IMR-90 (cell line): ENCODE data around the gene UQCRQ. TPM values are rescaled to one million over a fixed set of nuclear protein-coding genes. Genes with fewer than 3 reads are reported as not detected.

Experiments used
- ATAC-seq: fragments of 200-7000 bp; cut with Tn5 transposase; 2 replicates; pipeline ENCODE4 v1.9.1; 2020; ENCODE audit warnings: low read depth, mild to moderate bottlenecking, moderate library complexity
- BruUV-seq: library from RNA; stranded (reverse); fragments of 400-500 nt; replicated peaks from 2 replicates; lab custom pipeline; 2021; lab: Mats Ljungman, UMichigan
- CTCF ChIA-PET: fragments of 300-600 bp; formaldehyde crosslinking; extraction: SDS; loops from one replicate; lab custom pipeline; 2021; ENCODE audit warnings: antibody characterized with exemption; lab: Yijun Ruan, JAX
- POLR2A ChIA-PET: fragments of 300-600 bp; sonication (Branson Sonifier 250); formaldehyde crosslinking; loops from one replicate; lab custom pipeline; 2022; ENCODE audit warnings: antibody characterized with exemption; ENCODE audit not compliant: unreplicated experiment; lab: Charles Lee
- DNase-seq: peaks from one replicate; pipeline ENCODE4 v3.0.0; 2013
- H2AFZ ChIP-seq: replicated peaks from 2 replicates; pipeline ENCODE3; 2013; ENCODE audit warnings: low read length, mild to moderate bottlenecking; ENCODE audit not compliant: poor library complexity
- H2AK5ac ChIP-seq: 2 replicates; pipeline ENCODE4 v1.6.1; 2013; ENCODE audit warnings: low read depth, low read length, inconsistent platforms
- H2AK9ac ChIP-seq: replicated peaks from 2 replicates; pipeline ENCODE3; 2013; ENCODE audit warnings: mild to moderate bottlenecking, low read depth, low read length, moderate library complexity; ENCODE audit not compliant: poor library complexity
- H2BK120ac ChIP-seq: 2 replicates; pipeline ENCODE4 v1.6.1; 2013; ENCODE audit warnings: low read depth, low read length, inconsistent platforms
- H2BK15ac ChIP-seq: 3 replicates; pipeline ENCODE4 v1.6.1; 2013; ENCODE audit warnings: low read depth, low read length, inconsistent platforms
- H2BK20ac ChIP-seq: 2 replicates; pipeline ENCODE4 v1.6.1; 2013; ENCODE audit warnings: low read depth, mild to moderate bottlenecking, inconsistent platforms, low read length, moderate library complexity
- H2BK5ac ChIP-seq: 2 replicates; pipeline ENCODE4 v1.6.1; 2013; ENCODE audit warnings: mild to moderate bottlenecking, low read depth, low read length, inconsistent platforms; ENCODE audit not compliant: poor library complexity, severe bottlenecking
- H3K14ac ChIP-seq: replicated peaks from 2 replicates; pipeline ENCODE4 v1.6.1; 2013; ENCODE audit warnings: low read depth, low read length, inconsistent platforms
- H3K18ac ChIP-seq: 2 replicates; pipeline ENCODE4 v1.6.1; 2013; ENCODE audit warnings: low read depth, low read length, control low read depth
- H3K23ac ChIP-seq: 2 replicates; pipeline ENCODE4 v1.6.1; 2013; ENCODE audit warnings: low read depth, low read length, inconsistent platforms
- H3K27ac ChIP-seq: 2 replicates; pipeline ENCODE4 v1.5.1; 2013; ENCODE audit warnings: mild to moderate bottlenecking, control low read depth, low read length; ENCODE audit not compliant: insufficient read depth
- H3K27me3 ChIP-seq: 2 replicates; pipeline ENCODE4 v1.6.1; 2013; ENCODE audit warnings: low read length; ENCODE audit not compliant: control insufficient read depth, insufficient read depth
- H3K36me3 ChIP-seq: 2 replicates; pipeline ENCODE4 v1.6.1; 2013; ENCODE audit warnings: low read length, mixed read lengths; ENCODE audit not compliant: control insufficient read depth, insufficient read depth
- H3K4ac ChIP-seq: 2 replicates; pipeline ENCODE4 v1.6.1; 2013; ENCODE audit warnings: low read depth, low read length, inconsistent platforms
- H3K4me1 ChIP-seq: 2 replicates; pipeline ENCODE4 v1.6.1; 2013; ENCODE audit warnings: low read length, mixed read lengths; ENCODE audit not compliant: control insufficient read depth, insufficient read depth
- H3K4me2 ChIP-seq: 2 replicates; pipeline ENCODE4 v1.6.1; 2013; ENCODE audit warnings: low read depth, mild to moderate bottlenecking, control low read depth, low read length, moderate library complexity
- H3K4me3 ChIP-seq: 2 replicates; pipeline ENCODE4 v1.5.1; 2013; ENCODE audit warnings: low read depth, mild to moderate bottlenecking, control low read depth, low read length, moderate library complexity; ENCODE audit not compliant: insufficient read depth
- H3K56ac ChIP-seq: 2 replicates; pipeline ENCODE4 v1.6.1; 2013; ENCODE audit warnings: low read length, inconsistent platforms; ENCODE audit not compliant: insufficient read depth; ENCODE audit errors: extremely low read depth
- H3K79me1 ChIP-seq, 2 experiments: 2 replicates each; pipeline ENCODE4 v1.6.1; 2013; ENCODE audit warnings: low read length in 2 of 2, inconsistent platforms in 1 of 2, low read depth in 1 of 2
- H3K9ac ChIP-seq: 2 replicates; pipeline ENCODE4 v1.6.1; 2013; ENCODE audit warnings: low read depth, low read length, control low read depth
- H3K9me1 ChIP-seq: 2 replicates; pipeline ENCODE4 v1.6.1; 2013; ENCODE audit warnings: low read length, inconsistent platforms; ENCODE audit not compliant: insufficient read depth
- H3K9me3 ChIP-seq: 2 replicates; pipeline ENCODE4 v1.6.1; 2013; ENCODE audit warnings: low read length; ENCODE audit not compliant: control insufficient read depth, insufficient read depth
- H4K20me1 ChIP-seq: 2 replicates; pipeline ENCODE4 v1.6.1; 2013; ENCODE audit warnings: low read length, inconsistent platforms; ENCODE audit not compliant: insufficient read depth
- H4K5ac ChIP-seq: 2 replicates; pipeline ENCODE4 v1.6.1; 2013; ENCODE audit warnings: mild to moderate bottlenecking, low read depth, low read length, control low read depth
- H4K8ac ChIP-seq, 2 experiments: 2 replicates each; pipeline ENCODE4 v1.6.1; 2013; ENCODE audit warnings: low read depth in 2 of 2, low read length in 2 of 2, control low read depth in 1 of 2, inconsistent platforms in 1 of 2
- H4K91ac ChIP-seq: 2 replicates; pipeline ENCODE4 v1.6.1; 2013; ENCODE audit warnings: low read depth, low read length, inconsistent platforms; ENCODE audit not compliant: insufficient read depth
- BHLHE40 ChIP-seq: fragments of 150-350 bp; IDR thresholded peaks from 2 replicates; pipeline ENCODE4 v1.6.1; 2016; ENCODE audit warnings: mild to moderate bottlenecking, low read depth, low read length
- CEBPB ChIP-seq: IDR thresholded peaks from 2 replicates; pipeline ENCODE4 v1.6.1; 2012; ENCODE audit warnings: low read depth, low read length, improper control_type of control experiment
- CHD1 ChIP-seq: IDR thresholded peaks from 2 replicates; pipeline ENCODE4 v1.6.1; 2012; ENCODE audit warnings: low read depth, low read length, improper control_type of control experiment
- FOS ChIP-seq: fragments of 150-350 bp; IDR thresholded peaks from 2 replicates; pipeline ENCODE4 v1.6.1; 2016; ENCODE audit warnings: low read depth, low read length
- MAZ ChIP-seq: IDR thresholded peaks from 2 replicates; pipeline ENCODE4 v1.6.1; 2012; ENCODE audit warnings: low read depth, mild to moderate bottlenecking, low read length, improper control_type of control experiment, moderate library complexity, borderline replicate concordance
- MXI1 ChIP-seq: IDR thresholded peaks from 2 replicates; pipeline ENCODE4 v1.6.1; 2012; ENCODE audit warnings: low read depth, mild to moderate bottlenecking, low read length, moderate library complexity, borderline replicate concordance
- NFE2L2 ChIP-seq: fragments of 150-350 bp; IDR thresholded peaks from 2 replicates; pipeline ENCODE4 v1.6.1; 2016; ENCODE audit warnings: low read depth, mild to moderate bottlenecking, low read length
- POLR2A ChIP-seq: IDR thresholded peaks from 2 replicates; pipeline ENCODE4 v1.6.1; 2012; ENCODE audit warnings: mild to moderate bottlenecking, low read depth, low read length
- RAD21 ChIP-seq: IDR thresholded peaks from 2 replicates; pipeline ENCODE4 v1.6.1; 2012; ENCODE audit warnings: low read length, improper control_type of control experiment
- RCOR1 ChIP-seq: IDR thresholded peaks from 2 replicates; pipeline ENCODE4 v1.6.1; 2012; ENCODE audit warnings: mild to moderate bottlenecking, low read length, improper control_type of control experiment; ENCODE audit not compliant: insufficient replicate concordance
- RFX5 ChIP-seq: IDR thresholded peaks from 2 replicates; pipeline ENCODE4 v1.8.0; 2012; ENCODE audit warnings: low read depth, mild to moderate bottlenecking, low read length, moderate library complexity
- SMC3 ChIP-seq: fragments of 150-350 bp; IDR thresholded peaks from 2 replicates; pipeline ENCODE4 v1.6.1; 2016; ENCODE audit warnings: low read depth, mild to moderate bottlenecking, antibody characterized with exemption, low read length, moderate library complexity
- WGBS, 2 experiments: methylation state at CpG; one replicate each; pipeline versions ENCODE4 v1.1.5 to v1.1.7; 2013; ENCODE audit warnings: missing lambda C conversion rate in 2 of 2; ENCODE audit not compliant: insufficient read length in 1 of 2; ENCODE audit errors: extremely low coverage in 2 of 2; 5-methylcytosine and 5-hydroxymethylcytosine counted together
- dilution Hi-C: fragments of 300-500 bp; cut with HindIII; formaldehyde crosslinking; loops from one replicate; pipeline ENCODE4 v1.14.3; 2018; ENCODE audit warnings: low sequenced_read_pairs; ENCODE audit not compliant: unreplicated experiment
- in situ Hi-C: fragments of 300-500 bp; cut with MboI; formaldehyde crosslinking; loops from 3 replicates; pipeline ENCODE4 v1.14.3; 2019; ENCODE audit warnings: low sequenced_read_pairs, inconsistent platforms, mixed read lengths
- intact Hi-C: fragments of 100-400 bp; cut with micrococcal nuclease; formaldehyde crosslinking; loops from 2 replicates; pipeline ENCODE4 v1.10.0; 2022
- polyA plus RNA-seq, 3 experiments: library from polyadenylated mRNA; depleted of rRNA; stranded (reverse); fragments of >200 nt; gene quantifications; 2 replicates each; pipeline ENCODE4 v1.2.3, GENCODE V29; 2012; ENCODE audit warnings: low replicate concordance in 1 of 3
- total RNA-seq: library from RNA; depleted of rRNA; stranded (reverse); fragments of >200 nt; gene quantifications from 2 replicates; pipeline ENCODE4 v1.2.3, GENCODE V29; 2012
- TF ChIP-seq, protein P1 (sequence below): fragments of 150-350 bp; IDR thresholded peaks from 2 replicates; pipeline ENCODE4 v1.6.1; 2016; ENCODE audit warnings: low read depth, mild to moderate bottlenecking, low read length, moderate library complexity, borderline replicate concordance
- TF ChIP-seq, protein P2 (sequence below): fragments of 150-350 bp; IDR thresholded peaks from 2 replicates; pipeline ENCODE4 v1.6.1; 2017; ENCODE audit warnings: mild to moderate bottlenecking, antibody characterized with exemption, low read length, low read depth

UQCRQ gene
- total and polyA plus RNA-seq, 2 of the 4 experiments (the other 2 are of a cell fraction), result 73.7 to 292 TPM

DNA sequence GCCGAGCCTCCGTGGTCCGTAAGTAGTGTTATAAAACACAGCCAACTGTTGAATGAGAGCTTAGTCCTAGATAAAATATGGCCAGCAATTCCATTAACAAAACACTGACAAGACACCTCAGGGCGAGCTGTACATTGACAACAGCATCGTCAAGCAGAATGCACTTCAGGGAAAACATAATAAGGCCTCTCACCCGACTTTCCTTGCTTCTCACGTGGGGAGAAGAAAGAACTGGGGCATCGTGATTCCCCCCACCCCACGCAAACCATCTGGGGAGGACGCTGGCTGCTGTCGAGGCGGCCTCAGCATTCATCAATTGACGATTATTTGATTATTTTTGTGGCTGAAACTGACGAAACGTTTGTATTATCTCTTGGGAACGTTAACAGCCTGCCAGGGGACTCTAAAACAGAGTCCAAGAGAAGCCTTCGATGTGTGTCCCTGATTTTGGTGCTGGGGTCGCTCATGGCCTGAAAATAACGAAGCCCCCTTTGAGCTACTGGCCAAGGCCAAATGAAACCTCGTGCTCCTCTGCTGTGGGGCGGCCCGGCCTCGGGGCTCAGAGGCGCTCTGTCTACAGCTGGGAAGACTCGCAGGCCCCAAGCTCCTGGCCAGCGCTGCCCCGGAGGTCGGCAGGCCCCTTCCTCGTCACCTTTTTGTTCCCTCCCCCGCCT, 637 bp upstream of the UQCRQ start:
- ChIA-PET CTCF (interaction anchor here (0.7 to 2.0 kb wide), 4 partner anchors 10 to 37 kb away, joined by 3 to 7 read pairs (median 4); partner anchors contain the start of gene SHROOM1), POLR2A (interaction anchor here (1.4 kb wide), 1 partner anchor 84 kb away, joined by 4 read pairs; no protein-coding TSS in a partner anchor)
- peak overlapping the region; percentile 97 for H2AFZ ChIP-seq
- H3K4me3 ChIP-seq, result peak overlapping the region; percentile 81
- no peaks in the 10 kb centered on the region for H3K9me3 ChIP-seq
- peaks cover 5% of the 10 kb centered on the region for H3K9me1 ChIP-seq
- H3K4ac ChIP-seq, result peak overlapping the region; percentile 68
- peaks cover 16% of the 10 kb centered on the region for H3K36me3 ChIP-seq
- H3K23ac ChIP-seq, result peak overlapping the region; percentile 54; the same call in 1 of the 2 replicates
- peak overlapping the region; percentile 47 for H4K91ac ChIP-seq
- H3K18ac ChIP-seq, result peak overlapping the region; percentile 1; the same call in 1 of the 2 replicates
- peak overlapping the region; percentile 53 for H2BK5ac ChIP-seq
- ATAC-seq, result no peak
- BruUV-seq, result no TSS peak
- no peak for DNase-seq
- peak overlapping the region; percentile 36 for H3K4me2 ChIP-seq
- peak overlapping the region; percentile 68 for H3K27ac ChIP-seq
- H4K20me1 ChIP-seq, result peaks cover 13% of the 10 kb centered on the region; the same call in 1 of the 2 replicates
- peak overlapping the region; percentile 67 for H3K14ac ChIP-seq
- H2BK120ac ChIP-seq, result peak overlapping the region; percentile 56
- no peak overlapping the region for H2BK20ac ChIP-seq
- no peak overlapping the region for H2BK15ac ChIP-seq
- no peaks in the 10 kb centered on the region for H3K27me3 ChIP-seq
- dilution Hi-C loops (no loop called here), intact Hi-C loops (loop anchor here (1.0 to 5.0 kb wide), 3 partner anchors 36 to 481 kb away; partner anchors contain the start of gene SHROOM1), in situ Hi-C loops (no loop called here)
- peaks cover 9 to 28% of the 10 kb centered on the region in 2 experiments for H3K79me1 ChIP-seq
- H3K9ac ChIP-seq, result peak overlapping the region; percentile 56
- H2AK5ac ChIP-seq, result peak overlapping the region; percentile 32
- H3K4me1 ChIP-seq, result peaks cover 3% of the 10 kb centered on the region; the same call in 1 of the 2 replicates
- peak overlapping the region; percentile 89 for H4K5ac ChIP-seq
- peak overlapping the region; percentile 77 to 91 for H4K8ac ChIP-seq
- peak overlapping the region; percentile 62; the same call in 1 of the 2 replicates for H3K56ac ChIP-seq
- H2AK9ac ChIP-seq, result peak overlapping the region; percentile 76
- 8% methylated on average over 8 of the region's 30 CpGs; no CpG with 5 or more reads in 1 of the 2 experiments for WGBS, 2 experiments
- TF ChIP-seq CEBPB (no peak), MAZ (no peak), RCOR1 (no peak), RFX5 (no peak), MXI1 (no peak), SMC3 (no peak), POLR2A (no peak), FOS (no peak), CHD1 (no peak), BHLHE40 (no peak), RAD21 (no peak), NFE2L2 (no peak)
- TF ChIP-seq, protein P1, sequence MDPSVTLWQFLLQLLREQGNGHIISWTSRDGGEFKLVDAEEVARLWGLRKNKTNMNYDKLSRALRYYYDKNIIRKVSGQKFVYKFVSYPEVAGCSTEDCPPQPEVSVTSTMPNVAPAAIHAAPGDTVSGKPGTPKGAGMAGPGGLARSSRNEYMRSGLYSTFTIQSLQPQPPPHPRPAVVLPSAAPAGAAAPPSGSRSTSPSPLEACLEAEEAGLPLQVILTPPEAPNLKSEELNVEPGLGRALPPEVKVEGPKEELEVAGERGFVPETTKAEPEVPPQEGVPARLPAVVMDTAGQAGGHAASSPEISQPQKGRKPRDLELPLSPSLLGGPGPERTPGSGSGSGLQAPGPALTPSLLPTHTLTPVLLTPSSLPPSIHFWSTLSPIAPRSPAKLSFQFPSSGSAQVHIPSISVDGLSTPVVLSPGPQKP, result no peak
- TF ChIP-seq, protein P2, sequence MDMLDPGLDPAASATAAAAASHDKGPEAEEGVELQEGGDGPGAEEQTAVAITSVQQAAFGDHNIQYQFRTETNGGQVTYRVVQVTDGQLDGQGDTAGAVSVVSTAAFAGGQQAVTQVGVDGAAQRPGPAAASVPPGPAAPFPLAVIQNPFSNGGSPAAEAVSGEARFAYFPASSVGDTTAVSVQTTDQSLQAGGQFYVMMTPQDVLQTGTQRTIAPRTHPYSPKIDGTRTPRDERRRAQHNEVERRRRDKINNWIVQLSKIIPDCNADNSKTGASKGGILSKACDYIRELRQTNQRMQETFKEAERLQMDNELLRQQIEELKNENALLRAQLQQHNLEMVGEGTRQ, result no peak
